Fibroblast of lung (primary cell): ENCODE data around the gene SEC14L6.

Source experiments
- CTCF ChIP-seq, 2 donors: IDR thresholded peaks in 1 of 2; conservative IDR thresholded peaks in 1 of 2; 1 replicate in 1 of 2; 2 replicates in 1 of 2; pipeline ENCODE4 v1.5.1; 2011 to 2012; ENCODE audit warnings: low read length in 2 of 2, control low read depth in 1 of 2, inconsistent platforms in 1 of 2, low read depth in 1 of 2, mild to moderate bottlenecking in 1 of 2
- EZH2 ChIP-seq: IDR thresholded peaks from 2 replicates; pipeline ENCODE4 v1.5.1; 2012; ENCODE audit warnings: low read length, control low read depth, mild to moderate bottlenecking; ENCODE audit errors: missing control alignments

- TF ChIP-seq CTCF (conservative IDR thresholded peaks at IDR 0.05 in 1 of 2, IDR thresholded peaks at IDR 0.05 in 1 of 2; ENCODE audit: low read depth in 1 of 2, low read length in 2 of 2), result no peak
- TF ChIP-seq EZH2, result no peak
Observed at GRCh38 chr22:30514252-30514651, 32.3 kb downstream of the SEC14L6 start.
